Measurements from ENCODE around the gene PGP. TPM values are rescaled to one million over a fixed set of nuclear protein-coding genes. Genes with fewer than 3 reads are reported as not detected.
A peak's percentile ranks its signal among the peaks of the same experiment; 100 is the strongest.

Gene PGP
- total and polyA plus RNA-seq, 2 of the 4 experiments (the other 2 are of a cell fraction) = 4.1 to 9.4 TPM

DNA sequence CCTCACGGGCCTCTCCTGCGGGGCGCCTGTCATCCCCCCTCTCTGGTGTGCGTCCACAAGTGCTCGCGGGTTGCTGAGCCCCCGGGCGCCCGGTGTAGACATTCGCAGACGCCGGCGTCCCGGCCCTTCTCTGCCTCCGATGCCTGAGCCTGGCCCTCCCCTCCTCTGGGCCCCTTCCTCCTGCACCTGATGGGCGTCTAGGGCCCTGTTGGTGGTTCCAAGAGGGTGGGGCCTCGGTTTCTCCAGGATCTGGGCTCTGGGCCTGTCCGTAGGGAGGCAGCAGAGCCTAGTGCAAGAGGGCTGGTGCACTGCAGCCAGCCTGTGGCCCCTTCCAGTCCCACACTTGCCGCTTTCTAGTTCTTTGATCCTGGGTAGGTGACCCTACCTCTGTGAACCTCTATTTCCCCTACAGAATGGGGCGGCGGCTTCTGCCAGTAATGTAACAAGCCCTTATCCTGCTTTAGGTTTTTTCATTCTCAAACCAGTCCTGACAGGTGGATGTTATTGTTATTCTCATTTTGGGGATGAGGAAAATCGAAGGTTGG, 9.4 kb upstream of the PGP start:
- no peak overlapping the region for H3K18ac ChIP-seq (ENCODE audit: low read depth, low read length)
- peaks cover 2 to 40% of the 10 kb centered on the region in 2 experiments; a peak in 3 of 4 replicates for H3K79me1 ChIP-seq (ENCODE audit: low read depth in 1 of 2, low read length in 2 of 2)
- H2BK20ac ChIP-seq (ENCODE audit: low read depth, low read length) = no peak overlapping the region
- ChIA-PET POLR2A (ENCODE audit: unreplicated experiment) (no interaction called here), CTCF (no interaction called here)
- H3K9ac ChIP-seq (ENCODE audit: low read depth, low read length) = peak overlapping the region; percentile 70
- H2AFZ ChIP-seq (replicated peaks; ENCODE audit: low read length, poor library complexity) = peak overlapping the region; percentile 99
- H3K4me2 ChIP-seq (ENCODE audit: low read depth, low read length) = peak overlapping the region; percentile 97
- peak; percentile 42 for DNase-seq
- peak overlapping the region; percentile 6 for H2BK5ac ChIP-seq (ENCODE audit: low read depth, low read length, poor library complexity, severe bottlenecking)
- H3K27ac ChIP-seq (ENCODE audit: insufficient read depth, low read length) = peak overlapping the region; percentile 46
- H2BK120ac ChIP-seq (ENCODE audit: low read depth, low read length) = no peak overlapping the region
- 0% methylated on average over 1 of the region's 22 CpGs; no CpG with 5 or more reads in 1 of the 2 experiments for WGBS, 2 experiments (ENCODE audit: extremely low coverage in 2 of 2, insufficient read length in 1 of 2)
- peak overlapping the region; percentile 26; the same call in 1 of the 2 replicates for H3K56ac ChIP-seq (ENCODE audit: extremely low read depth, insufficient read depth, low read length)
- peak; percentile 49 for TF ChIP-seq RAD21 (IDR thresholded peaks at IDR 0.05; ENCODE audit: low read length)
- TF ChIP-seq SMC3 (IDR thresholded peaks at IDR 0.05; ENCODE audit: low read depth, low read length) = 0 out of 2 replicates have a peak, but pooled peaks have one; percentile 10
- no peak for TF ChIP-seq CEBPB (IDR thresholded peaks at IDR 0.05; ENCODE audit: low read depth, low read length)
- TF ChIP-seq CTCF (conservative IDR thresholded peaks at IDR 0.05; ENCODE audit: low read depth, low read length) = peak; percentile 29; the same call in 1 of the 2 replicates
- dilution Hi-C loops (cut with HindIII; ENCODE audit: low sequenced_read_pairs, unreplicated experiment) (no loop called here), intact Hi-C loops (cut with micrococcal nuclease) (no loop called here), in situ Hi-C loops (cut with MboI; ENCODE audit: low sequenced_read_pairs) (no loop called here)
- H3K14ac ChIP-seq (replicated peaks; ENCODE audit: low read depth, low read length) = no peak overlapping the region
- H3K4me1 ChIP-seq (ENCODE audit: control insufficient read depth, insufficient read depth, low read length) = peaks cover 12% of the 10 kb centered on the region
- peaks cover 19% of the 10 kb centered on the region for H4K20me1 ChIP-seq (ENCODE audit: insufficient read depth, low read length)
- no peak overlapping the region for H4K91ac ChIP-seq (ENCODE audit: insufficient read depth, low read depth, low read length)
- peak overlapping the region; percentile 94 for H2AK9ac ChIP-seq (replicated peaks; ENCODE audit: low read depth, low read length, poor library complexity)
- H2BK15ac ChIP-seq (ENCODE audit: low read depth, low read length) = no peak overlapping the region
- peak overlapping the region in 1 of 2 experiments; percentile 61; a peak in 1 of 4 replicates for H4K8ac ChIP-seq (ENCODE audit: low read depth in 2 of 2, low read length in 2 of 2)
- BruUV-seq (replicated peaks) = no TSS peak
- no peaks in the 10 kb centered on the region for H3K27me3 ChIP-seq (ENCODE audit: control insufficient read depth, insufficient read depth, low read length)
- H2AK5ac ChIP-seq (ENCODE audit: low read depth, low read length) = peak overlapping the region; percentile 60; the same call in 1 of the 2 replicates
- H3K4ac ChIP-seq (ENCODE audit: low read depth, low read length) = peak overlapping the region; percentile 15; the same call in 1 of the 2 replicates
- H3K4me3 ChIP-seq (ENCODE audit: insufficient read depth, low read depth, low read length) = peak overlapping the region; percentile 58
- H3K9me1 ChIP-seq (ENCODE audit: insufficient read depth, low read length) = peaks cover 15% of the 10 kb centered on the region; the same call in 1 of the 2 replicates
- no peak overlapping the region; the same call in 1 of the 2 replicates for H3K23ac ChIP-seq (ENCODE audit: low read depth, low read length)
- peak; percentile 30 for ATAC-seq (ENCODE audit: low read depth)
- no peak overlapping the region for H4K5ac ChIP-seq (ENCODE audit: low read depth, low read length)
- H3K9me3 ChIP-seq (ENCODE audit: control insufficient read depth, insufficient read depth, low read length) = no peaks in the 10 kb centered on the region
- peaks cover 5% of the 10 kb centered on the region; the same call in 1 of the 2 replicates for H3K36me3 ChIP-seq (ENCODE audit: control insufficient read depth, insufficient read depth, low read length)
